ENCODE results near the gene SLC26A4.

DNA sequence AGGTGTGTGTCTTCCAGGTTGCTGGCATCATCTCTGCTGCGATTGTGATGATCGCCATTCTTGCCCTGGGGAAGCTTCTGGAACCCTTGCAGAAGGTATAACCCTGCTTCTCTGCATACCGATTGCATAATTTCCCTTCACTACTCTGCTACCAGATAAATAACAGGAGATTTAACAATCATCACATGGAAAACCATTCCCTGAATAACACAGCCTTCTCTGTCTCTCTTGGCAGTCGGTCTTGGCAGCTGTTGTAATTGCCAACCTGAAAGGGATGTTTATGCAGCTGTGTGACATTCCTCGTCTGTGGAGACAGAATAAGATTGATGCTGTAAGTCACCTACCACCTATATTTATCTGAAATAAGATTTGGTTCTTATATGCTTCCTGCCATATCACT is 33.8 kb downstream of the SLC26A4 start:
- TF ChIP-seq, protein P1, sequence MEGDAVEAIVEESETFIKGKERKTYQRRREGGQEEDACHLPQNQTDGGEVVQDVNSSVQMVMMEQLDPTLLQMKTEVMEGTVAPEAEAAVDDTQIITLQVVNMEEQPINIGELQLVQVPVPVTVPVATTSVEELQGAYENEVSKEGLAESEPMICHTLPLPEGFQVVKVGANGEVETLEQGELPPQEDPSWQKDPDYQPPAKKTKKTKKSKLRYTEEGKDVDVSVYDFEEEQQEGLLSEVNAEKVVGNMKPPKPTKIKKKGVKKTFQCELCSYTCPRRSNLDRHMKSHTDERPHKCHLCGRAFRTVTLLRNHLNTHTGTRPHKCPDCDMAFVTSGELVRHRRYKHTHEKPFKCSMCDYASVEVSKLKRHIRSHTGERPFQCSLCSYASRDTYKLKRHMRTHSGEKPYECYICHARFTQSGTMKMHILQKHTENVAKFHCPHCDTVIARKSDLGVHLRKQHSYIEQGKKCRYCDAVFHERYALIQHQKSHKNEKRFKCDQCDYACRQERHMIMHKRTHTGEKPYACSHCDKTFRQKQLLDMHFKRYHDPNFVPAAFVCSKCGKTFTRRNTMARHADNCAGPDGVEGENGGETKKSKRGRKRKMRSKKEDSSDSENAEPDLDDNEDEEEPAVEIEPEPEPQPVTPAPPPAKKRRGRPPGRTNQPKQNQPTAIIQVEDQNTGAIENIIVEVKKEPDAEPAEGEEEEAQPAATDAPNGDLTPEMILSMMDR (IDR thresholded peaks at IDR 0.05; ENCODE audit: insufficient read depth, low read length, poor library complexity, severe bottlenecking) = no peak
- TF ChIP-seq EZH2phosphoT487 (conservative IDR thresholded peaks at IDR 0.05; ENCODE audit: low read length) = no peak

Data from SU-DHL-6 (cell line).